Activated CD4-positive, CD25-positive, alpha-beta regulatory T cell treated with anti-CD3 and anti-CD28 coated beads, Interleukin-2, amount 50 U/mL, for 16 hours (primary cell): Measurements from ENCODE around the gene PTPN20.

Source experiments
- DNase-seq: peaks from one replicate; pipeline ENCODE4 v3.0.0-alpha.2; 2020; ENCODE audit warnings: low read depth, low spot score

The PTPN20 gene

DNA sequence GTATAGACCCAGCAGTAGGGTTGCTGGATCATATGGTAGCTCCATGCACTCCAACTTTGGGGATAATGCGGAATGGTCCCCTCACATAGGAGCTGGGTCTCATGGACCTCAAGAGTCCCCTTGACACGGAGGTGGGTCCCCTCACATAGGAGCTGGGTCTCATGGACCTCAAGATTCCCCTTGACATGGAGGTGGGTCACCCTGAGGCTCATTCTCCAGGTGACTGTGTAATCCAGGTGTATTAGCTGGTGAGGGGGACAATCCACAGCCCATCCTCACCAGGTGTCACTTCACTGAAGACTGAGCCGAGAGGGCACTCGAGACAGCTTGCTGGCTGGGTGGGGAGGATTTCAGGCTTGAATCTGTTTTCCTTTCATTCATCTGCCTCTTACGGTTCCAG, 121.9 kb downstream of the PTPN20 start:
- no peak for DNase-seq

DNA sequence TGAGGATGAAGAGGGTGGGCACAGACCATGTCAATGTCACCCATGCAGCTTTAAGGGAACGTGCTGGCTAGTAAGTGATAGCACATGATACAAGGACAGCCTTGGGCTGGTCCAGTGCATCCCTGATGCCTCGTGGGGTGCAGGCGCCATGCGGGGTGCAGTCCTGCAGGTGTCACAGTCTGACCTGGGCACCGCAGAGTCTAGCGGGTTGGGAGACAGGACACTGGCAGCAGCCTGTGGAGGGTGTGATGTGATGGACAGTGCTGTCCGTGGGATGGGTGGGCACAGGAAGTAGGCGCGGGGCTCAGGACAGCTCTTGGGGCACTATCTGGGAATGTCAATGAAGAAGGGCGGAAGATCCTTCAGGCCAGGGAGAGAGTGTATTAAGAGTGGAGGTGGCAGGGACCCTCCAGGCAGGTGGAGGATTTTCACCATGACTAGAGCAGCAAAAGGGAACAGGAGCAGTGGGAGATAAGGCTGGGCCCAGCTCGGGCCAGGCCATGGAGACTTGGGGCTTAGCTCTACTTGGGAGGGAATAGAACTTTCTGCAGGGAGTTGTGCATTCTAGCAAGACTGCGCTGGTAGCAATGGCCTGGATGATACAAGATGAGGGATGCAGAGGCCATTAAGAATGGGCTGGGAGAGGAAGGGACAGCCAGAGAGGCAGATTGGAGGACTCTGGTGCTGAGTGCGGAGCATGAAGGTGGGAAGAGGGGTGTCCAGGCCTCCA, 122.5 kb downstream of the PTPN20 start:
- DNase-seq, result no peak

DNA sequence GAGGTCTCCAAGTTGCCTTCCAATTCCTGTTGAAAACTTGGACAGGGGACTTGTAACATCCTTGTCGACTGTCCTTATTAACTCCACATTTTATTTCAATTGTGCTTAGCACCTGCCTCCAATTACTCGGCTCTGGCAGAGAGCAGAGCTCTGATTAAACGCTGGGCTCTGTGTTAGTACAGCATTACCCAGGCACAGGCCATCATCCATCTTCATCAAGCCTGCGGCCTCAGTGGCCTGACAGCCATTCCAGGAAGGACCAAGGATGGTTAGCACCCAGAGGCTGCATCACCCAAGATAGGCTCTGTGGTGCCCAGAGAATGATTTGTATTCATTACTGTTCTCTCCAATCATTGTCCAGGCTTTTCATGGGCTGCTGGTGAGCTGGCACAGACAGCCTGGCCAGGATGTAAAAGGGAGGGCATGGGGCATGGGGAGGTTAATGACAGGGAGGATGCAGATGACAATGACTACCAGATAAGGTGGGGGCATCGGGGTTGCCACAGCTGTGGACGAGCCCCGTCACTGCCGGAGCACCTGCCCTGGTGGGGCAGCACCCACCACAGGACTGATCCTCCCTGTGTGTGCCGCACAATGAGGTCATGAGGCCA, 123.3 kb downstream of the PTPN20 start:
- DNase-seq, result no peak

DNA sequence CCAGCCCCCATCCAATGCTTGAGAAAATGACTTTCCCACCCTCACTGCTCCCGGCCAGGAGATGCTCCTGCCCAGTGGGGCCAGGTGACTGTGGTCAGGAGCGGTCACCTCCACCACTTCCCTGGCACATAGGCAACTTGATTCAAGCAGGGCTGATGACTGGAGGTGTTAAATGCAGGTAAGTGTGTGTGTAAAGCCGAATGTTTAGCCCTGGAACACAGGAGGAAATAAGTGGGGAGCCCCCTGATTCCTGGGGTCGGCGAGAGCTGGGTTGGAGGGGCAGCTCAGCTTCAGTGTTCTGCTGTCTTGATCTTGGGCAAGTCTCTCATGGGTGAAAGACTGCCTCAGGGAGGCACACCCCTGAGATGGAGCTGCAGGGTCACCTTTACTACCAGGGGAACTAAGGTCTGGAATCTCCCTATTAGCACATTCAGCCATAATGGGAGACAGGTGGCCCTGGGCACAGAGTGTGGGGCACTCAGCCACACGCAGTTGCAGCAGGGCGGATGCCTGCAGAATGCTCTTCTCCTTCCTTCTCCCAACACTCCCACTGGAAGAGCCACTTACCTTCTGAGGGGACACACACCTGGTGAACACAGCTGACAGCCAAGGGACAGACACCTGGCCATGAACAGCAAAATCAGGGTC, 124.1 kb downstream of the PTPN20 start:
- DNase-seq, result no peak

DNA sequence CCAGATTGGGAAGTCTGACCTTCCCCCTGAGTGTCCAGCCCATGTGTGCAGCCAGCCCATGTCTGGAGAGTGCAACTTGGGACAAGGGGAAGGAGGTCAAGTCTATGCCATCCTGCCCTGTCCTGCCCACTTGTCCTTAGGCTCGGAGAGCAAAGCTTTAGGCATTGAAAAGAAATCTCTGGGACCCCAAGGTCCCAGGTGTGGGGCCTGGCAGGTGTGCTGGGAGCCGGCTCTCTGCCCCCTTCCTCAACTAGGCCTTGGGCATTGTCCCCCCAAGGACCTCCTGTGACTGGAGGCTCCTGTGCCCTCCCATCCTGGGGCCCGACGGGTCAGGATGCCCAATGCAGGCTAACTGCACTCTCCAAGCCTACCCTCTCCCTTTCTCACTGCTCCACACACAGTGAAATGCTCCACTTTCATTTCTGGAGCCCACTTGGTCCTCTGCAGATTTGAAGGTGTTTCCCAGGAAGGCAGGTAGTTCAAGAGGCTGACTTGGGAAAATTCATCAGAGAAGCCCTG, 124.7 kb downstream of the PTPN20 start:
- no peak for DNase-seq

DNA sequence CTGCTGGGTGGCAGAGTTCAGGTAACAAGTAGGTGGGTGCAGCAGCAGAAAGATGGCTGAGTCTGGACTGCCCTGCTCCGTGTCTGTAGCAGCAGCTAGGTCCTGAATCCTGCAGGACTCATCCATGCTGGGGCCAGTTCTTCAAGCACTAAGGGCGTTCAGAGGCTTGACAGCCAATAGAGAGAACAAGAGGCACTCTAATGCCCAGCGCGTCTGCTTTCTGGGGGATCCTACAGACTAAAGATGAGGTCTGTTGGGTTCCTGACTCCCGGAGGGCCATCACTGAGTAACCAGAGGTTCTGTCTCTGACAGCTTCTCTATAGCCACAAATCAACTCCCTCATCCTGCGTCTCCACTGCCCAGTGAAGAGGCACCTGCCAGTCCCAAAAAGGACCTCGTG, 125.5 kb downstream of the PTPN20 start:
- no peak for DNase-seq

DNA sequence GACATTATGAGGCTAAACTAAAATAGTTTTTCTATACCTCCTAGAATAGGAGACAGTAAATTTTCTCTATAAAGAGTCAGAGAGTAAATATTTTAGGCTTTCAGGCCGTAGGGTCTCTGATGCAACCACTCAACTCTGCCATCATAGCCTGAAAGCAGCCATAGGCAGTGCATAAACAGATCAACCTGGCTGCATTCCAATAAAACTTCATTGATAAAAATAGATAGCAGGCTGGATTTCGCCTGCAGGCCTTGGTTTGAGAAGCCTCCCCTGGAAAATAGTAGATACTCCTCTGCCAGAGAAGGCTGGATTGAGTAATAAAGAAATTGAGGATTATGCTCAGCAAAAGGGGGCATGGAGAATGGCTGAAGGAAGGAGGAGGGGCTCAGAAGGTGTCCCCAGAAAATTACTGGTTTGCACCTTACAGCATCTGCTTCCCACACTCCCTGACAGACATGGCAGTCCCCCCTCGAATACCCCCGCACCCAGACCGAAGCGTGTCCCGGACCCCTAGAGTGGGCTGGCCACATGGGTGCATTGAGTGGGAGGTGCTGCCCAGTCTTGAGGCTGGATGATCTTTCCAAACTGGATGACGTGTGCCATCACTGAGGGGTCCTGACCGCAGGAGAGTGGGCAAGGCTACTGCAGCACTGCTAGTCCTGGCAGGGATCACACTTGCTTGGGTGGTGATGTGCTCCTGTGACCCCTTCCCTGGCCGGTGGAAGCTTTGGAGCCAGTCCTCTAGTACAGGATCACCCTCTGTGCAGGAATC, 126.6 kb downstream of the PTPN20 start:
- DNase-seq, result no peak

DNA sequence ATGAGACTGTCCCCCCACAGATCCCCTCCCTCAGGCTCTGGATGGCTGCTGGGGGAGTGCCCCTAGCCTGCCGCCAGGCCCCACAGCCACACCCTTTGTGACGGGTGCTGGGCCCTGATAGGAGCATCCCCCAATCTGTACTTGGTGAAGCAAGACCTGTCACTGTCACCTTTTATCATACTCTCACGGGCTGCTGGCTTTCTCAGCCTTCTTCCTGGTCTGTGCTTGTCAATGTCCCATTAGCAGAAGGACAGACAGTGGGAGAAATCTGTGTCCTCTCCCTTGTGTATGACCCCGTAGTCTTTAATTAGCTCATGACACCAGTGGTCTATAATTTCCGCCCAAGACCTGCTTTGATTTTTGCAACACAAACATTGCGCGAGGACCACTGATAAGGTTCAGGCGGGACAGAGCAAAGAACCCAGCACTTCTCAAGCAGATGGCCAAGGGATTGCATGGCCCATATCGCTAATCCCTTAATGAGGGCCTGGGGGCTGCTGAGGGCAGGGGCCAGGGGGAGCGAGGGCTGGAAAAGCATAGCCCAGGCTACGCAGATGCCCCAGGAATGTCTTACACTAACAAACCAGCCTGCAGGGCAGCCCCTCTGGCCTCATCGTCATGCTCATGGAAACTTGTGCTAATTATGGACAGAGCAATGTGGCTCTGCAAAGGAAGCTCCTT, 127.8 kb downstream of the PTPN20 start:
- DNase-seq, result no peak

DNA sequence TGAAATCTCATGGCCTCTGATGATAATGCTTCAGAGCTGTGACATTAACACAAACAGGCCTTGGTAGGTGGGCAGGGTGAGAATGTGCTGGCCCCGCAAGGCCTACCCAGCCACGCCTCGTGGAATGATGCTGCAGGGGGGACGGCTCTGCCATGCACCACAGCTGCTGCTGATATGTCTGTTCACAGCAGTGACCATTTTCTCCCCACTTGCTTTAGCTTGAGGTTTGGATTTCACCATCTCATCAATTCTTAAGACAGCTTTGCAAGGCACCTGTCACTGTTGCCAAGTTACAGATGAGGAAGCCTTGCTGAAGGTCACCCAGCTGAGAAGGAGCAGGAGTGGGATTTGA, 128.3 kb downstream of the PTPN20 start:
- no peak for DNase-seq

DNA sequence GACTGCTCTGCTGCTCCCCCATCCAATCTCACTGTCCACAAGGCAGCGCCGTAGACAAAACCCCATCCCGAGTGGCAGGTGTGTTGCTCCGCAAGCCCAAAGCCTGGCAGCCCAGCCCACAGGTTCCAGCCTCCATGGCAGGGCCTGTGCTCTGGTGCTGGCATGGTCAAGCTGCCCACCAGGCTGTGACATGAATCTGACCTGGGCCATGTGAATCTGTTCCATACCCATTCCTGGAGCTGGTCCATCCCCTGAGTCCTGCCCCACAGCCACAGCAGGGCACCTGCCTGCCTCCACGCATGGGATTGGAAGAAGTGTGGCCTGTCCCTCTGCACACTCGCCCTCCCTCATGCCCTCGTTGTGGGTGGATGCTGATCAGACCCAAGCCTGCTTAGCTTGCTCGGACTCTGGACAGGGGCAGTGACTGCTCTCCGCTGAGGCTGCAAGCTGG, 128.8 kb downstream of the PTPN20 start:
- DNase-seq, result no peak

DNA sequence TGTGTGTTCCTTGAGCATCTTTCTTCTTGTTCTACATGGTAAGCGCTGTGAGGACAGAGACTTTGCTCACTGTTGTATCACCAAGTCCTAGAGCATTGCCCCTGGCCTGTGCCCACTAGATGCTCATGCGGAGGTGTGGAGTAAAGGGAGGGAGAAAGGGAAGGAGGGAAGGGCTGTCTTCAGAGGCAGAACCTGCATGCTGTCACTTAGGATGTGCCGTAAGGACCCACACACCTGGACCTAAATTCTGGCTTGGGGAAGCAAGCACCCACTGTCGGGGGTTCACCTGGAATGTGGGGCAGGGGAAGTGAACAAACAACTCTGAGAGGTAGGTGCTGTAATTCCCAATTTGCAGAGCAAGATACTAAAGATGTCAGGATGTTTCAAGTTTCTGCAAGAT, 129.5 kb downstream of the PTPN20 start:
- DNase-seq, result no peak

DNA sequence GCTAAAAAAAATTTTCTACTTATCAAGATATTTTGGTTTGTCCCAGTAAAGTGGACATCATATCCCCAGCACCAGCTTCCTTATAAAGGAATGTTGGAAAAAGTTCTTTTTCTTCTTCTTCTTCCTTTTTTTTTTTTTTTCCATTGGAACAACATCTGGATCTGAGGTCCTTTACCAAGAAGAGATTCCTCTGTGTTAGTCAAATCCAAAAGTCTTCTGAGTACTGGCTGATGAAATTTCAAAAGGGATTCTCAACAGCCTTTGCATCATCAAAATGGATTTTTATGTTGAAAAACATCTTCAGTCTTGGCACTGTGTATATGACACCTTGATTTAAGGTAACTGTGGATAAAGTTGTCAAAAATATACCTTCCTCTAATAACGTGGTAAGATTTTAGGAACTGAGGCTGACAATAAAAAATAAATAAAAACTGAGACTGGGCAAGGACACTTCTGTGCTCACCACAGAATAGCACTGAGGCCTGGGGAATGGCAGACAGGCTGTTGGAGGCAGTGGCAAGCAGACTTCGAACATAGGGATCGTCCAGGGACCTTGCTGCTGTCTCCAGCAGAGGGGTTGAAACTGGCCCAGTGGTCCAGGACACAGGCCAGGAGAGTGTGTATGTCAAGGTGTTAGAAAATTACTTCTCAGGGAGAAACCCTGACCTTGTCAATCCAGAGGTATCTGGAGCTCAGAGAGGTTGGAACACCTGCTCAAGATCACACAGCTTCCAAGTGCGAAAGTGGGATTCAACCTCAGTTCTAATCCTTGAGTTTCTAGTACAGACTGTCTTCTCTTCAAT, 130.4 kb downstream of the PTPN20 start:
- no peak for DNase-seq

DNA sequence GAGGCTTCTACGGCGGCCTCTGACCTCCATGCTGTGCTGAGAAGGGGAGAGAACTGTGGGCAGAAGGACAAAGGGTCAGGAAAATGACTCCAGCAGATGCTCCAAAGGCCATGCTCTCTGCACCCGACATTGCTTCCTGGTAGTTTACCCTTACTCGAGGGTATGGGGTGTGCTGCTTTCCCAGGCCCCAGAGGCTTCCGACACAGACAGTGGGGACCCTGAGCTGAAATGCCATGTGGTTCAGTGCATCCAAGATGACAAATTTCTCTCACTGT, 130.9 kb downstream of the PTPN20 start:
- DNase-seq, result no peak

DNA sequence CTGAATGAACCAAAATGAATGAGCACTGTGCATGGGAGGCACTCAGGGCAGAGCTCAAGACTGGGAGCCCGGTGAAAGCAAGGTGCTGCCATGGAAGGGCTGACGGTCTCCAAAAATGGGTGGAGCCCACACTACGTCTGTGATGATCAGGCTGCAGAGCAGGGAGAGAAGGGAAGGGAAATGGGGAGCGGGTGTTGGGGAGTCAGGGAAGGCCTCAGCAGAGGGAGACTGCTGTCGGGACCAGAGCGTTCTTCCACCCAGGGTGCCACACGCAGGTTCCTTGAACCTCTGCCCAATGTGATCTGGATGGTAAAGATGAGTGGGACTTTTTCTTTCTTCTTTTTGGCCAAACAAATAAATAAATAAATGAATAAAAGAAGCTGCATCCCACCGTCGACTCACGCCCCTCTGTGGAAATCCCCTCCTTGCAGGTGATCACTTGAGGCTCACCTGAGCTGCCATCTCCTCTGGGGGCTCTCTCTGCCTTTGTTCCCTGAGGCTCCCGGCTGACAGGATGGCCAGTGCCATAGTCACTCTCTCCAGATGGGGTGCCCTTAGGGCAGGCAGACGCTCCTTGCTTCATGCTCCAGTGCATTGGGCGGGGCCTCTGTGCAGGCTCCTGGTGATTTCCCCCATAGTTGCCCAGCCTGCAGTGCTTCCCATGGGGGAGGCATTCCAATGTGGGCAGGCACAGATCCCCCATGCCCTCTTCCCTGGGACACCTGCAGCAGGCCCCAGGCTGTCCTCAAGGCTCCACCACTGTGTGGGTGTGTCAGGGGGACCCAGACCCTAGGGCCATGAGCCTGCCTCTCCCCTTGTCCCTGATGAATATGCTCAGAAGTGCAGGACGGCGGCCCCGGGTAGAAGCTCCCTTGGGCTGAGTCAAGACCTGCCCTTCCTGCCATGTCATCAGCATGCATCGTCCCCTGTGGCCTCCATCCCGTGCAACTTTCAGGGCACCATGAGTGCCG, 131.8 kb downstream of the PTPN20 start:
- no peak for DNase-seq

DNA sequence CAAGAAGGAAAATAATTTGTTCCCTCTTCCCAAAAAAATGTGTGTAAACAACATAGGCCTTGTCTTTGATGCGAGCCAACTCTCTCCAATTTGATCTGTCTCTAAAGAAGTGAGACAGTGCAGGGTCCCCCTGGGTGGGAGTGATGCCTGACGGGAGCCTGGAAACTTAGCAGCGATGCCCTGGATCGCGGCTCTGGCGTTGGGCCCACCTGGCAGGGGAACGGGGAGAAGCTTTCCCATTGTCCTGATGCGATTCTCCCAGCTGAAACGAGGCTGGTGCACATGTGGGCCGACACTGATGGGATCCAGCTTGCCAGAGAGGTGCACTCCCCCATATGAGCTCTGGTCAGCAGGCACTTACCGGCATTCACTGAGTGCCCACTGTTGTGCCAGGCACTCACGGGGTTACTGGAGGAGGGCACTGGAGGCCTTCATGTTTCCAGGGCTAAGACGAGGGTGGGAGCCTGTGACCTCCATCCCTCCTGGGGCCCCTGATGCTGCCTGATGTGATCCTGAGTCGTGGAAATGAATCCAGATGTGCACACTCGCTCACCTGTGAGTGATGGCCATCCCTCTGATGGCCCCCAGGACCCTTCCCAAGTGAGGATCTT, 132.8 kb downstream of the PTPN20 start:
- DNase-seq, result no peak

DNA sequence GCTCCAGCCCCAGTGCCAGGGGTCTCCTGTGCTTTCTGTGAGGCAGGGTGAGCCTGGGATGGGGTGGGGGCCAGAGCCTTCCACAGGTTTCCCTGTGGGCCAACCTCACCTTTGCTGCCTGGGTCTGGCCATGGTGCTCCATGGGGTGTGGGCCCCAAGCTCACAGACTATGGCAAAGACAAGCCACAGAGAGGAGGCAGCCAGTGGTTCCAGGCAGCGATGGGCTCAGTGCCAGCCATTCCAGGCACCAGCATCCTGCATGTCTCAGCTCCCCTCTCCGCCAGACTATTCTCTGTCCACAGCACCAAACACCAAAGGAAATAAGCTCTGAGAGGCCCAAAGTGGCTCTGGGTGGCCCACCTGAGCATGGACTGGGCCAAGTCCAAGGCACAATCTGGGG, 133.5 kb downstream of the PTPN20 start:
- no peak for DNase-seq

DNA sequence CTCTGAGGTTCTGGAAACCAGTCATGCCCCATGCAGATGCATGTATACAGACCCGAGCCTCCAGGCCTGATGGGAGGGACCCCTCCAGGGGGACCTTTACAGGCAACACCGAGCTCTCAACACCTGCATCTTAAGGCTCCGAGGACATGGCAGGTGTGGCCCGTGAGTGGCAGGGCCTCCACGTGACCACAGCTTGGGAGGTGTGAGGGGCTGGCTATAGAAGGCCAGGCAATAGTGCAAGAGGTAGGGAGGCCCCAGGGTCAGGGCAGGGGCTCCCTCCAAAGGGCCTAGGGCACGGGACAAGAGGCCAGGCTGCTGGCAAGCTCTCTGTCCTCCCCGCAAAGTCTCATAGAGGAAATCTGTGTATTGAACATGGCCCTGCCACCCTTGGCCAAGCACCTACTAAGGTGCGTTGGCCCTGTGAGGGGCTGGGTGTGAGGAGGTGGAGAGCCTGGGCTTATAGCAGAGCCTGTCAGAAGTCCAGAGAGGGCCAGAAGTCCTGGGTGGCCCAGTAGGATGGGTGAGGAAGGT, 134.2 kb downstream of the PTPN20 start:
- no peak for DNase-seq

DNA sequence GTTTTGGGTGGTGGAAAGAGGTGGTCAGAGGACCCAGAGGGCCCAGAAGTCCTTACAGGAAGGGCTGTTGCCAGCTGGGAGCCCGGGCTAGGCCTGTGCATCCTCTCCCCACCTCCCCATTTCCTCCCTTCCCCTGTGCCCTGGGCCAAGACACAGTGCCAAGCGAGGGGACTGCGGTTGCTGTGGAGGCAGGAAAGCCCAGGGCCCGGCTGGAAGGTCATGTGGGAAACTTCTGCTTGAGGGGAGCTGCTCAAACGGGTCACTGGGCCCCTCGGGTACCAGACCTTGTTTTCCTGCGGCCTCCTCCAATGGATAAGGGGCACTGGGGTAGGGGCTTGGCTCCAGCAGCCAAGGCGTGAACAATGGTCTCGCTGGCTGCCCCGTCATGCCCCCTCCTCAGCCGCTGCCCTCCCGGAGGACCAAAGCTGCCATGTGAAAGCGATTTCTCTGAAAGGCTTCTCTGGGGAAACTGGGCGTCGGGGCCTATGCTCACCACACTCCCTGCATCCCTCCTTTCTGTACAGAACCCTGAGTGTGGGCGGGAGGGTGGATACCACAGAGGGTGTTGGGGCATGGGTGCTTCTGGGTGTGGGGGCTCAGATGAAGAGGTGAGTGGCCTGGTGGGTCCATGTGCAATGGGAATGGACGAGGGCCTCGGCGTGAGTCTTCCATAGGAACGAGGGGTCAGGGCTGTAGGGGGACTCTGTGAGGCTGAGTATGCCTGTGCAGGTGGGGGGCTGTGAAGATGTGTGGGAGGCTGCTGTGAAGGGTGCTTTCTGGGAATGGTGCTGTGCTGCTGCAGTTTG, 135.3 kb downstream of the PTPN20 start:
- no peak for DNase-seq
